Liver (tissue), 9 donors: Measurements from ENCODE around the gene IL26. TPM values are rescaled to one million over a fixed set of nuclear protein-coding genes. Genes with fewer than 3 reads are reported as not detected.
"Not testable (repeated sequence)": the region's sequence is repeated elsewhere in the genome, so short reads cannot be mapped to it uniquely, and the experiment has no call there.

Experiments
- DNase-seq: peaks from one replicate; pipeline ENCODE4 v3.0.0-alpha.2; 2017; ENCODE audit warnings: low spot score
- H3K27ac ChIP-seq, 2 donors: one replicate each; pipeline ENCODE4 v1.7.0; 2013; ENCODE audit warnings: inconsistent platforms in 2 of 2, low read length in 2 of 2, control low read depth in 1 of 2, low read depth in 1 of 2, mild to moderate bottlenecking in 1 of 2
- H3K27me3 ChIP-seq, 4 donors: one replicate each; pipeline versions ENCODE4 v1.6.1 to v1.7.0; 2013; ENCODE audit warnings: low read length in 3 of 4, inconsistent platforms in 1 of 4, mild to moderate bottlenecking in 1 of 4, moderate library complexity in 1 of 4; ENCODE audit not compliant: control insufficient read depth in 4 of 4, insufficient read depth in 4 of 4
- H3K36me3 ChIP-seq, 4 donors: one replicate each; pipeline versions ENCODE4 v1.6.1 to v1.7.0; 2013; ENCODE audit warnings: low read length in 3 of 4, mild to moderate bottlenecking in 3 of 4, low read depth in 1 of 4, moderate library complexity in 1 of 4; ENCODE audit not compliant: control insufficient read depth in 4 of 4, insufficient read depth in 3 of 4
- H3K4me1 ChIP-seq, 4 donors: one replicate each; pipeline versions ENCODE4 v1.6.1 to v1.7.0; 2013; ENCODE audit warnings: low read length in 3 of 4, mild to moderate bottlenecking in 3 of 4, moderate library complexity in 1 of 4; ENCODE audit not compliant: control insufficient read depth in 4 of 4, insufficient read depth in 4 of 4
- H3K4me3 ChIP-seq, 3 donors: one replicate each; pipeline versions ENCODE4 v1.6.1 to v1.7.0; 2013; ENCODE audit warnings: low read length in 3 of 3, control low read depth in 1 of 3, low read depth in 1 of 3, mild to moderate bottlenecking in 1 of 3
- H3K9ac ChIP-seq, 2 donors: one replicate each; pipeline ENCODE4 v1.7.0; 2013; ENCODE audit warnings: low read length in 2 of 2, mild to moderate bottlenecking in 2 of 2, moderate library complexity in 2 of 2, control low read depth in 1 of 2, low read depth in 1 of 2
- H3K9me3 ChIP-seq, 4 donors: one replicate each; pipeline versions ENCODE4 v1.6.1 to v1.7.0; 2013; ENCODE audit warnings: low read length in 3 of 4; ENCODE audit not compliant: control insufficient read depth in 4 of 4
- FOXA1 ChIP-seq: IDR thresholded peaks from 2 replicates; pipeline ENCODE4 v1.6.1; 2016; ENCODE audit warnings: antibody characterized with exemption
- FOXA2 ChIP-seq: IDR thresholded peaks from 2 replicates; pipeline ENCODE4 v1.6.1; 2016; ENCODE audit warnings: antibody characterized with exemption
- HNF4G ChIP-seq: IDR thresholded peaks from 2 replicates; pipeline ENCODE4 v1.6.1; 2016; ENCODE audit warnings: antibody characterized with exemption
- NR2F2 ChIP-seq: IDR thresholded peaks from 2 replicates; pipeline ENCODE4 v1.6.1; 2016; ENCODE audit warnings: antibody characterized with exemption
- RAD21 ChIP-seq, 2 donors: IDR thresholded peaks; 2 replicates each; pipeline ENCODE4 v1.6.1; 2016; ENCODE audit warnings: antibody characterized with exemption in 2 of 2, mild to moderate bottlenecking in 2 of 2
- SP1 ChIP-seq: IDR thresholded peaks from 2 replicates; pipeline ENCODE4 v1.6.1; 2018; ENCODE audit warnings: antibody characterized with exemption, mild to moderate bottlenecking
- YY1 ChIP-seq: IDR thresholded peaks from 2 replicates; pipeline ENCODE4 v1.6.1; 2016; ENCODE audit warnings: antibody characterized with exemption, mild to moderate bottlenecking
- WGBS: extraction: QIAGEN DNeasy Blood & Tissue Kit; methylation state at CpG from one replicate; pipeline ENCODE4 v1.1.7; 2013; 5-methylcytosine and 5-hydroxymethylcytosine counted together
- polyA plus RNA-seq, 2 donors: library from polyadenylated mRNA; stranded (reverse) in 1 of 2; unstranded in 1 of 2; fragments of 200-250 nt in 1 of 2; fragments of >200 nt in 1 of 2; fragmentation: Nextera tagmentation in 1 of 2; extraction: Ambion mirVana in 1 of 2; gene quantifications; one replicate each; pipeline versions ENCODE4 v1.2.1 to v1.2.3, GENCODE V29; 2013 to 2015
- total RNA-seq, 2 donors: library from RNA; depleted of rRNA; stranded (reverse); fragments of >200 nt; gene quantifications; one replicate each; pipeline ENCODE4 v1.2.3, GENCODE V29; 2014
- TF ChIP-seq, protein P1 (sequence below): IDR thresholded peaks from 2 replicates; pipeline ENCODE4 v1.6.1; 2016; ENCODE audit warnings: antibody characterized with exemption
- TF ChIP-seq, protein P2 (sequence below): IDR thresholded peaks from 2 replicates; pipeline ENCODE4 v1.6.1; 2016; ENCODE audit warnings: antibody characterized with exemption
- TF ChIP-seq, protein P3 (sequence below): fragments of 150-350 bp; IDR thresholded peaks from 2 replicates; pipeline ENCODE4 v1.5.1; 2017; ENCODE audit warnings: improper control_type of control experiment, low read depth, low read length; ENCODE audit not compliant: missing input control
- donor health status: healthy.
- donor health status: healthy.
- donor health status: healthy.
- donor health status: healthy.
- donor health status: healthy.

The IL26 gene
- total and polyA plus RNA-seq, 4 donors: not detected

DNA sequence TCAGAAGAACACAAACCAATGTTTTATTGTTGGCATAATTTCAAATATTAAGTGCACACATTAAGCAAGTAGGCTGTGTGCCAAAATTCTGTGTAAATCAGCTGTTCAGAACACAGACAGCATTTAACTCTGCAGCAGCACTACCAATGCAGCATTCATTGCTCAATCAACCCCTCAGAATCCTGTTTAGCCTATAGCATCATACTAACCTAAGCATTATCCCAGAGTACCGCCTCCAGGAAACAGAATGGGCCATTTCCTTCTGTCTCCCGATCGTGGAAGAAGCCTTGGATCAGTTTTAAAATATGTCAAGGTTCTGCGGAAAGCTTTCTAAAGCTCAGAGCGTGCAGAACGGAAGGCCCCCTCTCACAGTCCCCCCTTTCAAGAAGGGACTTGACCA is 3.3 kb downstream of the IL26 start (continued):
- TF ChIP-seq, protein P1, sequence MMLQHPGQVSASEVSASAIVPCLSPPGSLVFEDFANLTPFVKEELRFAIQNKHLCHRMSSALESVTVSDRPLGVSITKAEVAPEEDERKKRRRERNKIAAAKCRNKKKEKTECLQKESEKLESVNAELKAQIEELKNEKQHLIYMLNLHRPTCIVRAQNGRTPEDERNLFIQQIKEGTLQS: no peak
- TF ChIP-seq YY1 (no peak), FOXA2 (no peak), RAD21 (IDR thresholded peaks at IDR 0.05) (no peak), NR2F2 (no peak)

DNA sequence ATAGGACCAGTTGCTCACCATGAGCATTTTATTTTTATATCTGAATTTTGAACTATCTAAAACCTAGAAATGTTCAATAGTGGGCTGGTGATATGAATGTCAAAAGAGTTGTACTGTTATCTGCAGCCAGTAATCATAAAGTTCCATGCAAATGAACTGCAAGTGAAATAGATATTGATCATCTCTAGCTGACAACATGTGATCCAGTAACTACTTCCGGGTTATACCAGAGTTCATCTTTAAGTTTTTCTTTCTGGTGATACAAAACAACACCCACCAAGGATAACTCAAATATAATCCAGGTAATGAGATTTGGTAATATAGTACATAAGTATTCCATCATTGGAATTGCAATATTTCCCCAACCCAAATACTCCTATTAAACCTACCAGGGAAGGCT is 4.1 kb downstream of the IL26 start:
- DNase-seq: no peak
- no peak overlapping the region for H3K4me3 ChIP-seq
- no peaks in the 10 kb centered on the region for H3K36me3 ChIP-seq
- H3K27me3 ChIP-seq: no peaks in the 10 kb centered on the region
- H3K27ac ChIP-seq: no peak overlapping the region
- TF ChIP-seq, protein P2, sequence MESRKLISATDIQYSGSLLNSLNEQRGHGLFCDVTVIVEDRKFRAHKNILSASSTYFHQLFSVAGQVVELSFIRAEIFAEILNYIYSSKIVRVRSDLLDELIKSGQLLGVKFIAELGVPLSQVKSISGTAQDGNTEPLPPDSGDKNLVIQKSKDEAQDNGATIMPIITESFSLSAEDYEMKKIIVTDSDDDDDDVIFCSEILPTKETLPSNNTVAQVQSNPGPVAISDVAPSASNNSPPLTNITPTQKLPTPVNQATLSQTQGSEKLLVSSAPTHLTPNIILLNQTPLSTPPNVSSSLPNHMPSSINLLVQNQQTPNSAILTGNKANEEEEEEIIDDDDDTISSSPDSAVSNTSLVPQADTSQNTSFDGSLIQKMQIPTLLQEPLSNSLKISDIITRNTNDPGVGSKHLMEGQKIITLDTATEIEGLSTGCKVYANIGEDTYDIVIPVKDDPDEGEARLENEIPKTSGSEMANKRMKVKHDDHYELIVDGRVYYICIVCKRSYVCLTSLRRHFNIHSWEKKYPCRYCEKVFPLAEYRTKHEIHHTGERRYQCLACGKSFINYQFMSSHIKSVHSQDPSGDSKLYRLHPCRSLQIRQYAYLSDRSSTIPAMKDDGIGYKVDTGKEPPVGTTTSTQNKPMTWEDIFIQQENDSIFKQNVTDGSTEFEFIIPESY: no peak
- TF ChIP-seq YY1: no peak
- TF ChIP-seq, protein P3, sequence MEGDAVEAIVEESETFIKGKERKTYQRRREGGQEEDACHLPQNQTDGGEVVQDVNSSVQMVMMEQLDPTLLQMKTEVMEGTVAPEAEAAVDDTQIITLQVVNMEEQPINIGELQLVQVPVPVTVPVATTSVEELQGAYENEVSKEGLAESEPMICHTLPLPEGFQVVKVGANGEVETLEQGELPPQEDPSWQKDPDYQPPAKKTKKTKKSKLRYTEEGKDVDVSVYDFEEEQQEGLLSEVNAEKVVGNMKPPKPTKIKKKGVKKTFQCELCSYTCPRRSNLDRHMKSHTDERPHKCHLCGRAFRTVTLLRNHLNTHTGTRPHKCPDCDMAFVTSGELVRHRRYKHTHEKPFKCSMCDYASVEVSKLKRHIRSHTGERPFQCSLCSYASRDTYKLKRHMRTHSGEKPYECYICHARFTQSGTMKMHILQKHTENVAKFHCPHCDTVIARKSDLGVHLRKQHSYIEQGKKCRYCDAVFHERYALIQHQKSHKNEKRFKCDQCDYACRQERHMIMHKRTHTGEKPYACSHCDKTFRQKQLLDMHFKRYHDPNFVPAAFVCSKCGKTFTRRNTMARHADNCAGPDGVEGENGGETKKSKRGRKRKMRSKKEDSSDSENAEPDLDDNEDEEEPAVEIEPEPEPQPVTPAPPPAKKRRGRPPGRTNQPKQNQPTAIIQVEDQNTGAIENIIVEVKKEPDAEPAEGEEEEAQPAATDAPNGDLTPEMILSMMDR: no peak
- no peak for TF ChIP-seq SP1
- no peak for TF ChIP-seq HNF4G
- H3K9me3 ChIP-seq: no peaks in the 10 kb centered on the region
- peaks cover 0 to 7% (median 3%) of the 10 kb centered on the region in 4 donors for H3K4me1 ChIP-seq
- no peak overlapping the region for H3K9ac ChIP-seq
- WGBS: 83% methylated on average over 1 of the region's 1 CpG

DNA sequence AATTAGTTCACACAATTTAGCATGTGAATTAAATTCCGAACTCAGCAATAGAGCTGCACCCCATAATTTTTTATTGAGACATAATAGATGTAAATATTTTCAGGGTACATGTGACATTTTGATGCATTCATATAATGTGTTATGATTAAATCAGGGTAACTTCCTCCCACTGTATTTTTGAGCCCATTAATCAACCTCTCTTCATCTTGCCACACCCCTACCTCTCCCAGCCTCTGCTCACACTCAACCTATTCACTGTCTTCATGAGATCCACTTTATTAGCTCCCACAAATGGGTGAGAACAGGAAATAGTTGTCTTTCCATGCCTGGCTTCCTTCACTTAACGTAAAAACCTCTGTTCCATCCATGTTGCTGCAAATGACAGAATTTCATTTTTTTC is 14.7 kb downstream of the IL26 start:
- TF ChIP-seq, protein P2: no peak
- TF ChIP-seq SP1 (no peak), FOXA1 (no peak)
- TF ChIP-seq, protein P3: no peak
- Histone ChIP-seq H3K4me3 (no peak overlapping the region), H3K36me3 (no peaks in the 10 kb centered on the region), H3K9ac (no peak overlapping the region), H3K4me1 (no peaks in the 10 kb centered on the region), H3K27ac (no peak overlapping the region), H3K27me3 (peaks cover 0 to 8% (median 2%) of the 10 kb centered on the region in 4 donors), H3K9me3 (no peaks in the 10 kb centered on the region)
- WGBS: 77% methylated on average over 2 of the region's 2 CpGs
- no peak for DNase-seq

DNA sequence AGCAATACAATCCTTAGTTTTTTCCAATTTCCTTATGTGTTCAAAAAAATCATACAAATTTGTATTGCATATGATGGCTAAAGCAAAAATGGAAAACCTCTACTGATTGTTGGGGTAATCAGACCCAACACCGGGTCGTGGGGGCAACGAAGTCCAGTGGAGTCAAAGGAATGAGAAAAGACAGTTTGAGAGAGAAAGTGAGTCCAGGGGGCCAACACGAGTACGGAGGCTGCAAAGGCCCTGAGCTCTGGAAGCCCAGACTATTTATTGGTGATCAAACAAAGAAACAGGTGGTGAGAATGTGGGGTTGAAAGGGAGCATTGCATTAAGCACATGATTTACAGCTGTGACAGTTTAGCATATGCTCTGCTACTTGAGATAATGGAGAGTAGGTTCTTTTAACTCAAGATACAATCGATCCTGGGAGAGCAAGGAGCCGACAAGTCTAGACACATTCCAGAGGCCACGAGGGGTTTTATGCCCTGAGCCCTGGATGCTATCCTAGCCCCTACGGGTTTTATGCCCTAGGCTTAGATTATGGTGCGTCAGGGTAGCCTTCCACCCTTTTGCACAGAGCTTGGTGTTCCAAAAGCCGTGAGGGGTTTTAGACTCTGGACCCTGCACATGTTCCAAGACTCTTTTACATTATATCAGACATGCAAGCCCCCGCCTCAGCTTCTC is 16.4 kb downstream of the IL26 start:
- not testable (repeated sequence) for H3K36me3 ChIP-seq, DNase-seq
- 65% methylated on average over 12 of the region's 12 CpGs for WGBS

More for the DNA sequence above, 16.4 kb downstream of the IL26 start:
- H3K9me3 ChIP-seq, H3K27ac ChIP-seq, H3K27me3 ChIP-seq, H3K9ac ChIP-seq, H3K4me3 ChIP-seq, H3K4me1 ChIP-seq: not testable (repeated sequence)
